HG02642 (cell line): ENCODE results near the gene HAUS7.

Experiments
- ATAC-seq: cut with Tn5 transposase; IDR thresholded peaks from one replicate; pipeline ENCODE4 v1.9.1; 2021; ENCODE audit warnings: mild to moderate bottlenecking; ENCODE audit not compliant: unreplicated experiment, poor library complexity

The HAUS7 gene

GRCh38 chrX:153481043-153481442 is 10.7 kb upstream of the HAUS7 start:
- no peak for ATAC-seq

GRCh38 chrX:153478746-153479145 is 8.4 kb upstream of the HAUS7 start:
- ATAC-seq: no peak

DNA sequence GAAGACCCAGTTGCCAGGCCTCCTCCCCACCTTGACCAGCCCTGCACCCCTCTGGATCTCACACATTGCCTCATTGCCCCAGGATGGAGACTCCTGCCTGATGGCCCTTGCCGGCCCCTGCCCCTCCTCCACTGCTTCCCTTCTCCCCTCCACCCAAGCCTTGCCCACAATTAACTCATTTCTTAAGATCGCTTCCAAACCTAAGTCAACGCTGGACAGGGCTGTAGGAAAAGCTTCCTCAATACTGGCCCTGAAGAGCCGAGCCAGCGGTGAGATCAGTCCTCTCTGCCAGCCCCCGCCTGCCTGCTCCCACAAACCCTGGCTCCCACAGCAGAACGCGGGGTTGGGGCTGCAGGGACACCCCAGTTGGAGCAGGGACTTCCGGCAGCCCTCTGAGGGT is 7.5 kb upstream of the HAUS7 start:
- no peak for ATAC-seq

DNA sequence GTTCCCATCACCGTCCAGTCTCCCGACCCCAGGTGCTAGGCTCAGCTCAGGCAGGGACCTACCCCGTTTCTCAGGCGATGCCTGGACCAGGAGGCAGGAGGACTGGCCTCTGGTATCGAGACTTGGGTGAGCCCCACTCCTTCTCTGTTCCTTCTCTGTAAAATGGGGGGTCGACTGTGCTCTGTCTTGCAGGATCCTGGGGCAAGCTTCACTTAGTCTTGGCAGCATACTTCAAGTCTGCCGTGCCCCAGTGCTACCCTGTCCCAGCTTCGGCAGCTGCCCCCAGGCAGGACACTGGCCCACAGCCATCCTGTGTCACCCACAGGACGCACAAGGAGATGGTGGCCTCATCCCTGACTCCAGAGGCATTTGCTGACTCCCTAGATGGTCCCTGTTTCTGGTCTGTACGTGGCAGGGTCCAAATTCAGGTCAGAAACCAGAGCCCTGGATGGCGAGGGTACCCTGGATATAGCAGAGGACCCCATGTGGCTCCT is 7.0 kb upstream of the HAUS7 start:
- ATAC-seq: no peak

GRCh38 chrX:153476666-153477363 is 6.4 kb upstream of the HAUS7 start:
- no peak for ATAC-seq

GRCh38 chrX:153475751-153476281 is 5.4 kb upstream of the HAUS7 start:
- ATAC-seq: no peak

GRCh38 chrX:153475271-153475670 is 4.9 kb upstream of the HAUS7 start:
- no peak for ATAC-seq

- ATAC-seq: no peak
These were observed 4.3 kb upstream of the HAUS7 start for GRCh38 chrX:153474718-153475117.

GRCh38 chrX:153474266-153474665 is 3.9 kb upstream of the HAUS7 start:
- ATAC-seq: no peak

- ATAC-seq: no peak
These were observed 2.8 kb upstream of the HAUS7 start for GRCh38 chrX:153473126-153473525.

DNA sequence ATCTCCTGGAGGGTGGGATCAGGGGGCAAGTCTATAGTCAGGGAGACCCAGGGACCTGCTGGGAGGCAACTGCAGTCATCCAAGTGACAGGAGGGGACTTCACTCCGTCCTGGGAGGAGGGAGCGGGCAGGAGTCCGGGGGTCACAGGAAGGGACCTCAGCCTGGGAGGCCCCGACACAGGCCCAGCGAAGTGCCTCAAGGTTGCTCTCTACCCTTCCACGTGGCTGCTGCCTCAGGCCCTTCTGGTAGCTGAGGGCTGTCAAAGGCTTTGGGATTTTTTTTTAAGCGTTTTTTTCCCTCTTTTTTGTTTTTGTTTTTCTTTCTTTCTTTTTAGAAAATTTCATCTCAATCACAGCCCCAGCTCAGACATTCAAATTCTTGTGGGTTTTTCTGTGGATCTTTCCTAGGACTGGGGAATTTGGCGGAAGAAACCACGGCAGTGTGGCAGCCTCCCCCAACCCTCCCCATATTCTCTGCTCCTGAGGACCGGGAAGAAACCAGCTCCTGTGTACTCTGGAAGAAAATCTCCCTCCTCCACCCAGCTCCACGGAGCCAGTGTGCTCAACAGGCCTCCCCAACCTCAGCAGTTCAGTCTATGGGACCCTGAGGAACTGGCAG is 1.4 kb upstream of the HAUS7 start:
- no peak for ATAC-seq

DNA sequence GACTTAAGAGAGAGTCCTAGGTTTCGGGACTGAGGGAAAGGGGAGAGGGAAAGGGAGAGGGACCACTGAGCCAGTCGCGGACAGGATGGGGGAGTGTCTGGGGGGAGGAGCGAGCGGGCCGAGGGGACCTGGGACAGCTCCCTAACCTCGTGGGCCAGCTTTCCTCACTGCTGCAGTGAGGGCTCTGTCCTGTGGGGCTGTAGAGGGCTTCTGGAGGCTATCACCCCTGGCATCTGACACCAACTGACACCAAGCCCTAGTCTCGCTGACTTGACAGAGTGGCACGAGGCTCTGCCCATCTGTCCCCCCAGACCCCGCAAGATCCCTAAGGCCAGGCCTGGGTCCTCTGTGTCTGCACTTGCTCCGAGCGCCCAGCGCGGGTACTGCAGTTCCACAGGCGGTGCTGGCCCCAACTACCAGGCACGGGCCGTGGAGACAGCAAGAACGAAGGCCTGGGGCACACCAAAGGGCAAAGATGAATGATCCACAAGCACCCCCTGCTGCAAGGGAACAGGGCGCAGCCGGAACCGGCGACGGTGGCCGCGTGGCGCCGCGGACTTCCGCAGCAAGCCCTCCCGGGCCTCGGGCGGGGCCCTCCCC is 465 bp downstream of the HAUS7 start:
- ATAC-seq: peak; percentile 51

- no peak for ATAC-seq
These were observed 2.3 kb downstream of the HAUS7 start for GRCh38 chrX:153468008-153468580.

DNA sequence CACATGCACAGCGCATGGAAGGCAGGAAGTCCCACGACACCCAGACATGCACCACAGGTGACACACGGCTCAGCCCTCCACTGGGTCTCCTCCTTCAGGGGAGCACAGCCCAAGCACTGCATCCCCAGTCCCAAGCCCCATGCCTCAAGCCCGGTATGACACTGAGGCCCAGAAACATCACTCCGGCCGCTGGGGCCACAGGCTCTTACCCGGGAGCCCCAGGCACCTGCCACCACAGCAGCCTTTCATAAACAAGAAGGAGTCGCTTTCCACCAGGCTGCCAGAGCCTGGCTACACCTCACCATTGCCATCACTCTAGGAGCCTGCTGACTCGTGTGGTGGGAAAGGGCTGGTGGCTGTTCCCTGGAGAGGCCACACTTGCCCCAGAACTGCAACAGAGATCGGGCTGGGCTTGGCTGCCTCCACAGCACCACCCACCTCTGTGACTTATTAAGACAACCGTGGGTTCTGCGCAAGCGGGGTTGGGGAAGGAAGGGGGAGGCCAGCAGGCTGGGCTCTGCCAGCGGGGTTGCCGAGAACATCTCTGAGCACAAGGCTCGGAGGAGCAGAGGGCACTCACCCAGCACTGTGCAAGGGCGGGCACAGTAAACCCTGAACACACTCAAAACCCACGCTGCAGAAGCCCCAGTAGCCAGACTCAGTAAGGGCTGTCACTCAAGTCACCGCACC is 4.5 kb downstream of the HAUS7 start:
- ATAC-seq: no peak

DNA sequence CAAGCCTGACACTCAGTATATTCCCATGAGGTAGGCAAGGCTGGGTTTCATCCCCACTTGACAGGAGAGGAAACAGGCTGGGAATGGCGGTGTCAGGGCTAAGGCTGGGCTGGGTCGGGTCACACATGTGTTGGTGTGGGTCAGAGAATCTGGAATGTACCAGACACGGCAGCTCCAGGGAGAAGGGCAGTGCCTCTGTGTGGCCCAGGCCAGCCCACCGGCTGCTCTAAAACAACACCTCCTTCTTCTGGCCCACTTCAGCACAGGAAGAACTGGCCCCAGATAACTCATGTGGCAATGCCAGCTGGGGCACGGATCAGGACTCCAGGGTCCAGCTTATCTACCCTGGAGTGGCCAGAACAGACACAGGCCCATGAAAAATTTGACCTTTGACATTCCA is 6.3 kb downstream of the HAUS7 start:
- no peak for ATAC-seq

- no peak for ATAC-seq
These were observed 6.8 kb downstream of the HAUS7 start for GRCh38 chrX:153463556-153463955.

- no peak for ATAC-seq
These were observed 7.3 kb downstream of the HAUS7 start for GRCh38 chrX:153463031-153463430.

DNA sequence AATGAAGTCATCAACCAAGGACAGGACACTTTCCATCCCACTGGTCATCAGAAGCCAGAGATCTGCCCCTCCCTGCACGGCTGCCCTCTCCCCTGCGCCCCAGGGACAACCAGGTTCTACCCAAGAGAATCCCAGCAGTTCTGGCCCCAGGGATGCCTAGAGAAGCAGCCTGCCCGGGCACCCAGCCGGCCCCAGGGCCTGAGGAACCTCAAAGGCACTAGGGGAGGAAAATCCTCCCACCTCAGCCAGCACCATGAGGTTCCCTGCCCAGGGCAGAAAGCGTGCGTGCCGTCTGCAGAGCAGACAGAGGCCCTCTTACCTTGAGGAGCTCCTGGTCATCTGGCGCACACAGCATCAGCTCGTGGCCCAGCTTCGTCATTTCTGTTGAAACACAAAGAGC is 8.1 kb downstream of the HAUS7 start:
- ATAC-seq: no peak

DNA sequence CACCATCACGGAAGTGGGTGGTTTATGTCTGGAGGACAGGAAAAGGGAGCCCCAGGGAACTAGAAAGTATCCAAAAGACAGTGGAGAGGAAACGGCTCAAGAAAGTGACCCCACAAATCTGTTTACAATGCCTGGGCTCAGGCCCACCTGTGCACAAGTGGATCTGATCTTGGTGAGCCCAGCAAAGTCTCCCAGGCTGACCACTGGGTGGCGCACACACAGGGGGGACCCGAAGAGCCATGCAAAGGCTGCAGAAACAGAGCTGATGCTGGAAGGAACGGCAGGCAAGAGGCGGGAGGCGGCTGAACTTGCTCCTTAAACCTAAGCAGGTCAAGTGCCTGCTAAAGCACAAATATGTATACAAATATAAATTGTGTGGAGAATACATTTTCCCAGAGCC is 9.6 kb downstream of the HAUS7 start:
- ATAC-seq: no peak

DNA sequence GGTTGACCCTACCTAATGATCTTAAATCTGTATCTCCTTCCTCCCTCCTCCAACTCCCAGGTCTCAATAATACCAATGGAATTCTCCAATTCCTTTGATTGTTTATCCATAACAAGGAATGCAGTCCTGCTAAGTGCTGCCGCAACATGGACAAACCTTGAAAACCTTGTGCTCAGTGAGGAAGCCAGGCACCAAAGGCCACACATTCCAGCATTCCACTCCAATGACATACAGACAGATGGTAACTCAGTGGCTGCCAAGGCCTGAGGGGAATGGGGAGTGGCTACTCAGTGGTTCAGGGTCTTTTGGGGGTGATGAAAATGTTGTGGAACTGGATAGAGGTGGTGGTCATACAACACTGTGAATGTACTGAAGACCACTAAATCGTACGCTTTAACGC is 10.4 kb downstream of the HAUS7 start:
- ATAC-seq: no peak

GRCh38 chrX:153458476-153458875 is 11.9 kb downstream of the HAUS7 start:
- no peak for ATAC-seq
